GM12872 (cell line): ENCODE data around the gene GSN.

Source experiments
- TF ChIP-seq, protein P1 (sequence below): IDR thresholded peaks from 3 replicates; pipeline ENCODE4 v1.5.1; 2011; ENCODE audit warnings: low read depth, mild to moderate bottlenecking, low read length, moderate library complexity; ENCODE audit not compliant: insufficient read depth

Gene GSN

GRCh38 chr9:121298689-121299466 is 30.9 kb downstream of the GSN start:
- TF ChIP-seq, protein P1, sequence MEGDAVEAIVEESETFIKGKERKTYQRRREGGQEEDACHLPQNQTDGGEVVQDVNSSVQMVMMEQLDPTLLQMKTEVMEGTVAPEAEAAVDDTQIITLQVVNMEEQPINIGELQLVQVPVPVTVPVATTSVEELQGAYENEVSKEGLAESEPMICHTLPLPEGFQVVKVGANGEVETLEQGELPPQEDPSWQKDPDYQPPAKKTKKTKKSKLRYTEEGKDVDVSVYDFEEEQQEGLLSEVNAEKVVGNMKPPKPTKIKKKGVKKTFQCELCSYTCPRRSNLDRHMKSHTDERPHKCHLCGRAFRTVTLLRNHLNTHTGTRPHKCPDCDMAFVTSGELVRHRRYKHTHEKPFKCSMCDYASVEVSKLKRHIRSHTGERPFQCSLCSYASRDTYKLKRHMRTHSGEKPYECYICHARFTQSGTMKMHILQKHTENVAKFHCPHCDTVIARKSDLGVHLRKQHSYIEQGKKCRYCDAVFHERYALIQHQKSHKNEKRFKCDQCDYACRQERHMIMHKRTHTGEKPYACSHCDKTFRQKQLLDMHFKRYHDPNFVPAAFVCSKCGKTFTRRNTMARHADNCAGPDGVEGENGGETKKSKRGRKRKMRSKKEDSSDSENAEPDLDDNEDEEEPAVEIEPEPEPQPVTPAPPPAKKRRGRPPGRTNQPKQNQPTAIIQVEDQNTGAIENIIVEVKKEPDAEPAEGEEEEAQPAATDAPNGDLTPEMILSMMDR = no peak

GRCh38 chr9:121299467-121300282 is 31.7 kb downstream of the GSN start:
- TF ChIP-seq, protein P1 = no peak

DNA sequence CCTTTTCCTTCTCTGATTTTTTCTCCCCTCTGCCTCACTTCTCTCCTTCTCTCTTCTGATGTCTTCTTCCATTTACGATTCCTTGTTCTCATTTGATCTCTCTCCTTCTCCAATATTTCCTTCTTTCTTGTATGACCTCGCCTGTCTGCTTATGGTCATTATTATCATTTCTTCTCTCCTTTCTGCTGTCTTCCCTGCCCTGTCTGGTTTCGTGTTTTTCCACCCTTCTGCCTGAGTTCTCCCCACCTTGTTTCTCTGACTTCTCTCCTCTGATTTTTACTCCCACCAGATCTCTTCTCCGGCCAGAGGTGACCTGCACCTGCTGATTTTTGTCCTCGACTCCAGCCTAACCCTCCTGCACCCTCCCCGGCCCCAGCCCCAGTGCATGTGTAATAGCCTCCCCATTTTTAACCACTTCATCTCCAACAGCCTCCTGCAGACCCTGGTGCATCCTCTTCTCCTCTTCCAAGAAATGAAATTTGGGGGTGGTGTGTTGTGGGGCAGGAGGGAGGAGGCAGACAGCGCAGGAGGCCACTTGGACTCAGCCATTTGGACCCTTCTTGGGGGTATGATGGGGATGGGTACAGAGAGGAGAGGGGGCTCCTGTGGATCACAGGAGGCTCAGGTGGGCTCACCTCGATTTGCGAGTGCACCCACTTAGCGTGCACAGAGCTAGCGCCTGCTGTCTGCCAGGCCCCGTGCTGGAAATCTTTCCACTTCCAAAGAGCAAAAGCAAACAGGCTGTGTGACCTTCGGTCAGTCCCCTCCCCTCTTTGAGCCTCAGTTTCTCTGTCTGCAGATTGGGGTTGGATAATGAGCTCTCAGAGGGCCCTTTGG is 32.5 kb downstream of the GSN start:
- TF ChIP-seq, protein P1 = no peak

GRCh38 chr9:121301881-121302286 is 33.9 kb downstream of the GSN start:
- TF ChIP-seq, protein P1 = no peak

- TF ChIP-seq, protein P1 = no peak
Observed at GRCh38 chr9:121302341-121302740, 34.4 kb downstream of the GSN start.

GRCh38 chr9:121302786-121303185 is 34.8 kb downstream of the GSN start:
- TF ChIP-seq, protein P1 = no peak
